ENCODE data around the gene MGST2.

DNA sequence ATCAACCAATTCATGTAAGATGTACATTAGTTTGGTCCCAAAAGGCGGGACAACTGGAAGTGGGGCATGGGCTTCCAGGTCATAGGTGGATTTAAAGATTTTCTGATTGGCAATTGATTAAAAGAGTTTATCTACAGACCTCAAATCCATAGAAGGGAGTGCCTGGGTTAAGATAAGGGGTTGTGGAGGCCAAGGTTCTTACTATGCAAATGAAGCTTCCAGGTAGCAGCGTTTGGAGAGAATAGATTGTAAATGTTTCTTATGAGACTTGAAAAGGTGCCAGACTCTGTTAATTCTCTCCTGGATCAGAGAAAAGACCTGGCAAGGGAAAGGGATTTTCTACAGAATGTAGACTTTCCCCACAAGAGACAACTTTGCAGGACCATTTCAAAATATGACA lies 2.4 kb downstream of the MGST2 start:
- TF ChIP-seq EP300 (conservative IDR thresholded peaks at IDR 0.05; ENCODE audit: poor library complexity, severe bottlenecking) (no peak), EZH2 (IDR thresholded peaks at IDR 0.05; ENCODE audit: borderline replicate concordance, insufficient read depth, low read length, poor library complexity, severe bottlenecking) (no peak), TAF1 (IDR thresholded peaks at IDR 0.05; ENCODE audit: low read depth) (no peak), POLR2AphosphoS5 (IDR thresholded peaks at IDR 0.05) (no peak), REST (IDR thresholded peaks at IDR 0.05; ENCODE audit: borderline replicate concordance) (no peak), MXI1 (conservative IDR thresholded peaks at IDR 0.05; ENCODE audit: poor library complexity, severe bottlenecking) (no peak)
- TF ChIP-seq, protein P1, sequence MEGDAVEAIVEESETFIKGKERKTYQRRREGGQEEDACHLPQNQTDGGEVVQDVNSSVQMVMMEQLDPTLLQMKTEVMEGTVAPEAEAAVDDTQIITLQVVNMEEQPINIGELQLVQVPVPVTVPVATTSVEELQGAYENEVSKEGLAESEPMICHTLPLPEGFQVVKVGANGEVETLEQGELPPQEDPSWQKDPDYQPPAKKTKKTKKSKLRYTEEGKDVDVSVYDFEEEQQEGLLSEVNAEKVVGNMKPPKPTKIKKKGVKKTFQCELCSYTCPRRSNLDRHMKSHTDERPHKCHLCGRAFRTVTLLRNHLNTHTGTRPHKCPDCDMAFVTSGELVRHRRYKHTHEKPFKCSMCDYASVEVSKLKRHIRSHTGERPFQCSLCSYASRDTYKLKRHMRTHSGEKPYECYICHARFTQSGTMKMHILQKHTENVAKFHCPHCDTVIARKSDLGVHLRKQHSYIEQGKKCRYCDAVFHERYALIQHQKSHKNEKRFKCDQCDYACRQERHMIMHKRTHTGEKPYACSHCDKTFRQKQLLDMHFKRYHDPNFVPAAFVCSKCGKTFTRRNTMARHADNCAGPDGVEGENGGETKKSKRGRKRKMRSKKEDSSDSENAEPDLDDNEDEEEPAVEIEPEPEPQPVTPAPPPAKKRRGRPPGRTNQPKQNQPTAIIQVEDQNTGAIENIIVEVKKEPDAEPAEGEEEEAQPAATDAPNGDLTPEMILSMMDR (IDR thresholded peaks at IDR 0.05; ENCODE audit: poor library complexity, severe bottlenecking): no peak

Measured in neural cell (in vitro differentiated cells).